Heart left ventricle (tissue), 16 donors: ENCODE measurements around the gene ABCA7. TPM values are rescaled to one million over a fixed set of nuclear protein-coding genes. Genes with fewer than 3 reads are reported as not detected.

Source experiments
- ATAC-seq, 4 donors: fragments of 200-7000 bp; cut with Tn5 transposase; one replicate each; pipeline ENCODE4 v1.9.1; 2020 to 2022; ENCODE audit warnings: moderate library complexity in 4 of 4, mild to moderate bottlenecking in 3 of 4, moderate number of reproducible peaks in 1 of 4
- DNase-seq, 5 donors: peaks; one replicate each; pipeline ENCODE4 v3.0.0-alpha.2; 2020
- H3K27ac ChIP-seq, 12 donors: fragments of 200-600 bp; sonication (generic) in 4 of 12; one replicate each; pipeline versions ENCODE4 v1.5.0 to v1.8.0; 2016 to 2022; ENCODE audit warnings: mild to moderate bottlenecking in 2 of 12
- H3K27me3 ChIP-seq, 9 donors: fragments of 200-600 bp; sonication (generic) in 2 of 9; one replicate each; pipeline versions ENCODE4 v1.5.1 to v1.8.0; 2016 to 2022; ENCODE audit warnings: mild to moderate bottlenecking in 3 of 9
- H3K36me3 ChIP-seq, 9 donors: fragments of 200-600 bp; sonication (generic) in 2 of 9; one replicate each; pipeline versions ENCODE4 v1.5.0 to v1.8.0; 2018 to 2022; ENCODE audit warnings: mild to moderate bottlenecking in 2 of 9
- H3K4me1 ChIP-seq, 12 donors: fragments of 200-600 bp; sonication (generic) in 4 of 12; one replicate each; pipeline versions ENCODE4 v1.5.0 to v1.8.0; 2016 to 2022; ENCODE audit warnings: mild to moderate bottlenecking in 3 of 12
- H3K4me3 ChIP-seq, 12 donors: fragments of 200-600 bp; sonication (generic) in 4 of 12; one replicate each; pipeline versions ENCODE4 v1.5.0 to v1.8.0; 2017 to 2022; ENCODE audit warnings: mild to moderate bottlenecking in 9 of 12, moderate library complexity in 4 of 12
- H3K9me3 ChIP-seq, 12 donors: fragments of 200-600 bp; sonication (generic) in 4 of 12; one replicate each; pipeline versions ENCODE4 v1.5.0 to v1.8.0; 2016 to 2022; ENCODE audit warnings: mild to moderate bottlenecking in 1 of 12
- POLR2A ChIP-seq, 2 donors: fragments of 450-650 bp; IDR thresholded peaks; one replicate each; pipeline ENCODE4 v1.6.1; 2017; ENCODE audit warnings: antibody characterized with exemption in 2 of 2, mild to moderate bottlenecking in 2 of 2, moderate library complexity in 2 of 2
- WGBS, 4 donors: extraction: QIAGEN DNeasy Blood & Tissue Kit in 2 of 4; methylation state at CpG; one replicate each; pipeline versions ENCODE4 v1.1.5 to v1.1.7; 2013 to 2018; 5-methylcytosine and 5-hydroxymethylcytosine counted together
- intact Hi-C, 10 donors: fragments of 100-400 bp; cut with DNase I; formaldehyde crosslinking; loops; one replicate each; pipeline versions ENCODE4 v1.11.1 to v1.14.2; 2022
- polyA plus RNA-seq, 2 donors: library from polyadenylated mRNA; stranded (reverse); fragments of 200-250 nt; gene quantifications; one replicate each; pipeline ENCODE4 v1.2.3, GENCODE V29; 2013
- total RNA-seq, 9 donors: library from RNA; depleted of rRNA in 2 of 9; stranded (reverse); fragments of >200 nt in 2 of 9; fragmentation: NEBNext Ultra II Directional in 3 of 9; extraction: Animal tissue kit (Norgen Biotek cat#: 25700) in 3 of 9; gene quantifications; one replicate each; pipeline versions ENCODE4 v1.1.0 to v1.2.4, GENCODE V29; 2016 to 2023
- TF ChIP-seq, protein P1 (sequence below), 12 donors: fragments of 200-600 bp; sonication (generic) in 4 of 12; IDR thresholded peaks; one replicate each; pipeline versions ENCODE4 v1.5.0 to v1.8.0; 2018 to 2022; ENCODE audit warnings: antibody characterized with exemption in 12 of 12, mild to moderate bottlenecking in 5 of 12
- donor health status: ischemic (EF 13 %, LVEDD 7.1; RV severe dilation, severe dysfunction).
- donor health status: healthy with polysubstance abuse.
- donor health status: DM: no; HTN: yes; CAD: no.
- donor health status: DM: no; HTN: no; CAD: no.
- donor health status: ischemic (EF 25% LVEDD 6.9; RV normal size, moderate dysfunction).
- donor health status: ischemic (EF 25% LVEDD 5.7; RV mildly dilated, moderate dysfunction).
- donor health status: healthy.
- donor health status: DM: yes; HTN: yes; CAD: no.
- donor health status: ischemic (EF 35%, LVEDD 5.7; RV mildly dilated, moderate dysfunction).
- donor health status: nonischemic (EF 11% LVEDD 7.7; RV severe dilation, severe dysfunction).
- donor health status: DM: yes; HTN: yes; CAD: no.
- donor health status: PGD.
- donor health status: ischemic (EF 29% LVEDD 5.4; RV normal size, mild dysfunction).
- donor health status: nonischemic (EF 23%, LVEDD 6.1; RV moderate dilation, normal function).

Gene ABCA7
- total and polyA plus RNA-seq, 11 donors: 2.9 to 12.4 (median 8.8) TPM

GRCh38 chr19:1061987-1062386, 22.1 kb downstream of the ABCA7 start:
- intact Hi-C loops: no loop called here
- peaks cover 4 to 34% (median 24%) of the 10 kb centered on the region in 12 donors for H3K9me3 ChIP-seq
- H3K36me3 ChIP-seq: peaks cover 0 to 13% (median 0%) of the 10 kb centered on the region in 9 donors
- ATAC-seq (no peak), DNase-seq (no peak)
- no peak overlapping the region for H3K4me3 ChIP-seq
- H3K27ac ChIP-seq: no peak overlapping the region
- 84 to 94% (median 89%) methylated on average over 5 to 20 of the region's 20 CpGs for WGBS, 4 donors
- peaks cover 2 to 26% (median 16%) of the 10 kb centered on the region in 12 donors for H3K4me1 ChIP-seq
- peaks cover 8 to 33% (median 11%) of the 10 kb centered on the region in 9 donors for H3K27me3 ChIP-seq
- no peak for TF ChIP-seq POLR2A (IDR thresholded peaks at IDR 0.05)
- TF ChIP-seq, protein P1, sequence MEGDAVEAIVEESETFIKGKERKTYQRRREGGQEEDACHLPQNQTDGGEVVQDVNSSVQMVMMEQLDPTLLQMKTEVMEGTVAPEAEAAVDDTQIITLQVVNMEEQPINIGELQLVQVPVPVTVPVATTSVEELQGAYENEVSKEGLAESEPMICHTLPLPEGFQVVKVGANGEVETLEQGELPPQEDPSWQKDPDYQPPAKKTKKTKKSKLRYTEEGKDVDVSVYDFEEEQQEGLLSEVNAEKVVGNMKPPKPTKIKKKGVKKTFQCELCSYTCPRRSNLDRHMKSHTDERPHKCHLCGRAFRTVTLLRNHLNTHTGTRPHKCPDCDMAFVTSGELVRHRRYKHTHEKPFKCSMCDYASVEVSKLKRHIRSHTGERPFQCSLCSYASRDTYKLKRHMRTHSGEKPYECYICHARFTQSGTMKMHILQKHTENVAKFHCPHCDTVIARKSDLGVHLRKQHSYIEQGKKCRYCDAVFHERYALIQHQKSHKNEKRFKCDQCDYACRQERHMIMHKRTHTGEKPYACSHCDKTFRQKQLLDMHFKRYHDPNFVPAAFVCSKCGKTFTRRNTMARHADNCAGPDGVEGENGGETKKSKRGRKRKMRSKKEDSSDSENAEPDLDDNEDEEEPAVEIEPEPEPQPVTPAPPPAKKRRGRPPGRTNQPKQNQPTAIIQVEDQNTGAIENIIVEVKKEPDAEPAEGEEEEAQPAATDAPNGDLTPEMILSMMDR (IDR thresholded peaks at IDR 0.05): no peak

DNA sequence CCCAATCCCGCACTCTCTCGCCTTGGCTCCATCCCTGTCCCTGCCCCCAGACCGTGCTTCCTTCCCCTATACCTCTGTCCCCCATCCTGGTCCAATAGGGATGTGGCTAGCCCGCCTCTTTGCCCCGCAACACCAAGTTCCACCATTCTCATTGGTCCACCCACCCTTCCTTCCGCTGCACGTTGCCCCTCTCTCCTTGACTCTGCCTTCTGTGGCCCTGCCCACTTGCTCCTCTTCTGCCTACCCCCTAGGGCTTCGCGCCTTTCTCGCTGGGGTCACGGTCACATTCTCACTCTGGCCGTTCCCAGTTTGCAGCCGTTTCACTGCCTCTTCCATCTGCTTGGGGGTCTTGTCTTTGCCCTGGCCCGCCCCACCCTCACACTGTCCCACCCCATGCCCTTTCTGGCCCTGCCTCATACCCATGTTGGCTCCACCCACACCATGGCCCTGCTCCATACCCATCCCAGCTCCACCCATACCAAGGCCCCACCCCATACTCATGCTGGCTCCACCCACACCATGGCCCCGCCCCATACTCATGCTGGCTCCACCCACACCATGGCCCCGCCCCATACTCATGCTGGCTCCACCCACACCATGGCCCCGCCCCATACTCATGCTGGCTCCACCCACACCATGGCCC, 22.6 kb downstream of the ABCA7 start:
- no peak overlapping the region for H3K27ac ChIP-seq
- peaks cover 13 to 38% (median 16%) of the 10 kb centered on the region in 9 donors for H3K27me3 ChIP-seq
- peaks cover 5 to 31% (median 19%) of the 10 kb centered on the region in 12 donors for H3K4me1 ChIP-seq
- peaks cover 4 to 29% (median 18%) of the 10 kb centered on the region in 12 donors for H3K9me3 ChIP-seq
- DNase-seq (no peak), ATAC-seq (no peak)
- TF ChIP-seq, protein P1 (IDR thresholded peaks at IDR 0.05): no peak
- TF ChIP-seq POLR2A (IDR thresholded peaks at IDR 0.05): no peak
- intact Hi-C loops: no loop called here
- WGBS, 4 donors: 79 to 93% (median 86%) methylated on average over 16 to 17 of the region's 17 CpGs
- peaks cover 0 to 9% (median 0%) of the 10 kb centered on the region in 9 donors for H3K36me3 ChIP-seq
- H3K4me3 ChIP-seq: no peak overlapping the region

DNA sequence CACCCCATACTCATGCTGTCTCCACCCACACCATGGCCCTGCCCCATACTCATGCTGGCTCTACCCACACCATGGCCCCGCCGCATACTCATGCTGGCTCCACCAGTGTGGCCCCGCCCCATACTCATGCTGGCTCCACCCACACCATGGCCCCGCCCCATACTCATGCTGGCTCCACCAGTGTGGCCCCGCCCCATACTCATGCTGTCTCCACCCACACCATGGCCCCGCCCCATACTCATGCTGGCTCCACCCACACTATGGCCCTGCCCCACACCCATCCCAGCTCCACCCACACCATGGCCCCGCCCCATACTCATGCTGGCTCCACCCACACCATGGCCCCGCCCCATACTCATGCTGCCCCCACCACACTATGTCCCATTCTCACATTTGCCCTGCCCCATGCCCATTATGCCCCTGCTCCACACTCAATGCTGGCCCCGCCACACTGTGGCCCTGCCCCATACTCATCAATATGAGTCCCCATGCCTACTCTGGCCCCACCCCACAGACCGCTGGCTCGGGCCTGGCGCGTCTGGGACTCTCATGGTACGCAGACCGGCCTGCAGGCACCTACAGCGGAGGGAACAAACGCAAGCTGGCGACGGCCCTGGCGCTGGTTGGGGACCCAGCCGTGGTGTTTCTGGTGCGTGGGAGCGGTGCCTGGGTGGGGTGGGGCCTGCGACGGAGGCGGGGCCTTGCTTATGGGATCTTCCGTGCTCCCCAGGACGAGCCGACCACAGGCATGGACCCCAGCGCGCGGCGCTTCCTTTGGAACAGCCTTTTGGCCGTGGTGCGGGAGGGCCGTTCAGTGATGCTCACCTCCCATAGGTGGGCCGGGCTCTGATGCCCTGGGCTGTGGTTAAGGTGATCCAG, 23.4 kb downstream of the ABCA7 start:
- intact Hi-C loops: no loop called here
- Histone ChIP-seq H3K4me1 (peaks cover 5 to 33% (median 19%) of the 10 kb centered on the region in 12 donors), H3K27ac (no peak overlapping the region), H3K4me3 (no peak overlapping the region), H3K9me3 (peaks cover 0 to 21% (median 11%) of the 10 kb centered on the region in 12 donors), H3K27me3 (peaks cover 16 to 45% (median 23%) of the 10 kb centered on the region in 9 donors), H3K36me3 (peaks cover 0 to 7% (median 0%) of the 10 kb centered on the region in 9 donors)
- DNase-seq (peak in 1 of 5 donors; percentile 60), ATAC-seq (no peak)
- 69 to 93% (median 84%) methylated on average over 34 to 37 of the region's 37 CpGs for WGBS, 4 donors
- TF ChIP-seq POLR2A (IDR thresholded peaks at IDR 0.05): no peak
- TF ChIP-seq, protein P1 (IDR thresholded peaks at IDR 0.05): no peak
